Measurements from ENCODE around the gene DUSP22. TPM values are rescaled to one million over a fixed set of nuclear protein-coding genes. Genes with fewer than 3 reads are reported as not detected.

Gene DUSP22
- total and polyA plus RNA-seq, 2 experiments from 2014 or later = 24.2 to 26.3 TPM

DNA sequence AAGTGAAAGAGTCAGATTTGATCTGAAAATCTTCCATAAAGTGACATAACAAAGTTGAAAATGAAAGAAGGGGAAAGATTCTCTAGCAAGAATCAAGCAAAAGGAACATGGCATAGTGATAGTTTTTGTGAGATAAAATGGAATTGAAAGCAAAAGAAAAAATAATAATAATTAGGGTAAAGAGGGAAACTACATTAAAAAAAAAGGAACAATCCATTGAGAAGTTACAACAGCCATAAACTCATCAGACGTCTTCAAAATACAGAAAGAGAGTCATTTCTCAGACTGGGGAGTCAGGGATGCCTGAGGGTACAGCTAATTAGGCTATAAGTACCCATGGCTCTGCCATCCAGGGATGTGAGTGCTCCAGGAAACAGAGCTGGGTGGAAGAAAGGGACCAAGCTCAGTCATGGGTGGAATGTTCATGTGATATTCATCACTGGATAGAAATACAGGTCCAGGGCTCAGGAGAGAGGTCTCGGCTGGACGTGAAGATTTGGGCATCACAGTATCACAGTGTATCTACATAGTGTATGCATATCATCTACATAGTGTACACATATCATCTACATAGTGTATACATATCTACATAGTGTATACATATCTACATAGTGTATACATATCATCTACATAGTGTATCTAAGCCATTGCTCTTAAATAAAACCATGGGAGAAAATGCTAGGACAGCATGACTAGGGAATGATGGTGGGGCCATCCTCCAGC is 29.4 kb downstream of the DUSP22 start:
- Histone ChIP-seq H3K9me2 (replicated peaks; ENCODE audit: insufficient read depth) (no peaks in the 10 kb centered on the region), H3K79me2 (peaks cover 3% of the 10 kb centered on the region), H4K20me1 (ENCODE audit: insufficient read depth, poor library complexity, severe bottlenecking) (no peaks in the 10 kb centered on the region), H3K4me3 (no peak overlapping the region), H2AFZ (no peak overlapping the region), H3K27ac (no peak overlapping the region), H3K9me3 (ENCODE audit: low read depth) (no peaks in the 10 kb centered on the region), H3K36me3 (replicated peaks; ENCODE audit: insufficient read depth, low read depth) (no peaks in the 10 kb centered on the region), H3K4me2 (no peak overlapping the region), H3K4me1 (ENCODE audit: insufficient read depth) (no peaks in the 10 kb centered on the region), H3K27me3 (no peaks in the 10 kb centered on the region)
- DNase-seq (ENCODE audit: low spot score) = no peak
- 60% methylated on average over 3 of the region's 3 CpGs for WGBS (ENCODE audit: low lambda C conversion rate, missing lambda C conversion rate)
- TF ChIP-seq EZH2 (IDR thresholded peaks at IDR 0.05; ENCODE audit: borderline replicate concordance) (no peak), EZH2phosphoT487 (IDR thresholded peaks at IDR 0.05; ENCODE audit: low read depth, severe bottlenecking, unreplicated experiment) (no peak)
- TF ChIP-seq, protein P1, sequence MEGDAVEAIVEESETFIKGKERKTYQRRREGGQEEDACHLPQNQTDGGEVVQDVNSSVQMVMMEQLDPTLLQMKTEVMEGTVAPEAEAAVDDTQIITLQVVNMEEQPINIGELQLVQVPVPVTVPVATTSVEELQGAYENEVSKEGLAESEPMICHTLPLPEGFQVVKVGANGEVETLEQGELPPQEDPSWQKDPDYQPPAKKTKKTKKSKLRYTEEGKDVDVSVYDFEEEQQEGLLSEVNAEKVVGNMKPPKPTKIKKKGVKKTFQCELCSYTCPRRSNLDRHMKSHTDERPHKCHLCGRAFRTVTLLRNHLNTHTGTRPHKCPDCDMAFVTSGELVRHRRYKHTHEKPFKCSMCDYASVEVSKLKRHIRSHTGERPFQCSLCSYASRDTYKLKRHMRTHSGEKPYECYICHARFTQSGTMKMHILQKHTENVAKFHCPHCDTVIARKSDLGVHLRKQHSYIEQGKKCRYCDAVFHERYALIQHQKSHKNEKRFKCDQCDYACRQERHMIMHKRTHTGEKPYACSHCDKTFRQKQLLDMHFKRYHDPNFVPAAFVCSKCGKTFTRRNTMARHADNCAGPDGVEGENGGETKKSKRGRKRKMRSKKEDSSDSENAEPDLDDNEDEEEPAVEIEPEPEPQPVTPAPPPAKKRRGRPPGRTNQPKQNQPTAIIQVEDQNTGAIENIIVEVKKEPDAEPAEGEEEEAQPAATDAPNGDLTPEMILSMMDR (IDR thresholded peaks at IDR 0.05; ENCODE audit: poor library complexity) = no peak

DNA sequence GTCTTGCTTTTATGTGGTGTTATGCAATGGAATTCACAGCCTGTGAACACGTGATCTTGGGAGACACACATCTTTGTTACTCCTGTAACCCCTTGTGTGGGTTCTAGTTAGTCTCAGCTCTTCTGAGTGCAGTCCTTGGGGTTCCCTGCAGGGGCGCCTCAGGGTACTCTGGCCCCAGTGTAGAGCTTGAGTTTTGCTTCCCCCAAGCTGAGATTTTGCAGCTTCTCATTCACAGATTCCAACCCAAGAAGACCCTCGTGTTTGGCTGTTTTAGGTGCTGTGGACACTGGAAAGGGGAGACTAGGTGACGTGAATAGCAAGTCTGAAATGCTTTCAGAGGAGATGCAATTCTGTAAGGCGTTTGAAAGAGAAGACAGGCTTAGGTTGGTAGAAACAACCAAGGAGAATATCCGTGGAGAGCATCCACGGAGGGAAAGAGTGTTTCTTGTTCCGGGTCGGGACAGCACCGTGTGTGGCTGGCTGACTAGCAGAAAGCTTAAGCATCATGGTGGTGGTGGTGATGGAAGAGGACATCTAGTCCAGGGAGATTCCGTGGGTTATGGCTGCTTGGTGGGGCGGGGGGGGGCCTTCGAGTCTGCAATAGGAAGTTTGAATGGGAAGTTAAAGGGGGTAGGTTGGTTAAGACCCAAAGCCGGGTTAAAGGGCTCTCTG is 30.1 kb downstream of the DUSP22 start:
- Histone ChIP-seq H3K4me1 (ENCODE audit: insufficient read depth) (no peaks in the 10 kb centered on the region), H3K36me3 (replicated peaks; ENCODE audit: insufficient read depth, low read depth) (no peaks in the 10 kb centered on the region), H3K27ac (no peak overlapping the region), H3K4me3 (no peak overlapping the region), H3K27me3 (no peaks in the 10 kb centered on the region), H3K4me2 (no peak overlapping the region), H2AFZ (no peak overlapping the region), H4K20me1 (ENCODE audit: insufficient read depth, poor library complexity, severe bottlenecking) (no peaks in the 10 kb centered on the region), H3K9me3 (ENCODE audit: low read depth) (no peaks in the 10 kb centered on the region), H3K9me2 (replicated peaks; ENCODE audit: insufficient read depth) (no peaks in the 10 kb centered on the region), H3K79me2 (peaks cover 3% of the 10 kb centered on the region)
- WGBS (ENCODE audit: low lambda C conversion rate, missing lambda C conversion rate) = 69% methylated on average over 14 of the region's 14 CpGs
- TF ChIP-seq, protein P1 (IDR thresholded peaks at IDR 0.05; ENCODE audit: poor library complexity) = no peak
- TF ChIP-seq EZH2phosphoT487 (IDR thresholded peaks at IDR 0.05; ENCODE audit: low read depth, severe bottlenecking, unreplicated experiment) = no peak
- no peak for TF ChIP-seq EZH2 (IDR thresholded peaks at IDR 0.05; ENCODE audit: borderline replicate concordance)
- no peak for DNase-seq (ENCODE audit: low spot score)

DNA sequence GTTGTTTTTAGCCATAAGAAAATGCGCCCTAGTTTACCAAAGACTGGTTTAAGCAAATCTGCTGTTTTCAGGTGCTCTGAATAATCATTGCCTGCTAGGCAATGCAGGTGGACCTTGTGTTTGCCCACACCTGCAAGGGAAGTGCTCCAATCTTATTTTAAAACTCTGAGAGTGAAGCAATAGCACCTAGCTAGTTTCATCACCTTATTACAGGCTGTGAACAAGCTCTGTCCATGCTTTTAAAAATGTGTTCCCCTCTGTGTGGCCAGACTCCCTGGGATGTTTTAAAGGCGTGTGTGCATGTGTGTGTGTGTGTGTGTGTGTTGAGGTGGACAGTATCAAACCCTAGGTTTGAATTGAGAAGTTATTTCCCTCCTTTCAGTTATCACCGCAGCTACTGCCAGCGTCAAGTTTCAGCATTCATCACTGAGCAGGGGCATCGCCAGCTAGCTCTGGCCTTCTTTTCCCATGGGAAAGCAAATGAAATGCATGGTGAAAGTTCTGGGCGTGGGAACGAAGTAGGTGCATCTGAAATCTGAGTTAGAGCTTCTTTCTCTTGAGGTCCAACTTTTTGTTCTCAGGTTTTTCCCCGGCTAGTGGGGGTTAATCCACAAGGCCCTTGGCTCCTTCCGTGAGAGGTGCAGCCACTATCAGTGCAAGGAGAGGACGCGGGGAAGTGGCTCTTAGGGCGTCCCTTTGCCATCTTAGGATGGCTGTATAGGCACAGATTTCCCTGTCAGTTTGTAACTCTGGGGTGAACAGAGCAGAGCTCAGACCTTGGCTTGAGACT is 30.8 kb downstream of the DUSP22 start:
- no peaks in the 10 kb centered on the region for H3K9me3 ChIP-seq (ENCODE audit: low read depth)
- peaks cover 3% of the 10 kb centered on the region for H3K79me2 ChIP-seq
- H3K27ac ChIP-seq = no peak overlapping the region
- DNase-seq (ENCODE audit: low spot score) = no peak
- no peak overlapping the region for H3K4me2 ChIP-seq
- WGBS (ENCODE audit: low lambda C conversion rate, missing lambda C conversion rate) = 79% methylated on average over 12 of the region's 12 CpGs
- H4K20me1 ChIP-seq (ENCODE audit: insufficient read depth, poor library complexity, severe bottlenecking) = no peaks in the 10 kb centered on the region
- H2AFZ ChIP-seq = no peak overlapping the region
- no peaks in the 10 kb centered on the region for H3K27me3 ChIP-seq
- no peak for TF ChIP-seq EZH2 (IDR thresholded peaks at IDR 0.05; ENCODE audit: borderline replicate concordance)
- TF ChIP-seq, protein P1 (IDR thresholded peaks at IDR 0.05; ENCODE audit: poor library complexity) = no peak
- no peak for TF ChIP-seq EZH2phosphoT487 (IDR thresholded peaks at IDR 0.05; ENCODE audit: low read depth, severe bottlenecking, unreplicated experiment)
- H3K4me1 ChIP-seq (ENCODE audit: insufficient read depth) = no peaks in the 10 kb centered on the region
- no peaks in the 10 kb centered on the region for H3K9me2 ChIP-seq (replicated peaks; ENCODE audit: insufficient read depth)
- no peaks in the 10 kb centered on the region for H3K36me3 ChIP-seq (replicated peaks; ENCODE audit: insufficient read depth, low read depth)
- no peak overlapping the region for H3K4me3 ChIP-seq

Data from hepatocyte (in vitro differentiated cells).